Esophagus muscularis mucosa (tissue), 4 donors: ENCODE results near the gene POPDC3. TPM values are rescaled to one million over a fixed set of nuclear protein-coding genes. Genes with fewer than 3 reads are reported as not detected.

Experiments
- DNase-seq: peaks from one replicate; pipeline ENCODE4 v3.0.0-alpha.2; 2017; ENCODE audit errors: extremely low spot score
- H3K27ac ChIP-seq, 4 donors: fragments of 200-600 bp; sonication (generic); replicated peaks in 1 of 4; 1 replicate in 3 of 4; 2 replicates in 1 of 4; pipeline ENCODE4 v1.5.1; 2016 to 2019; ENCODE audit warnings: mild to moderate bottlenecking in 1 of 4
- H3K27me3 ChIP-seq, 4 donors: fragments of 200-600 bp; sonication (generic); one replicate each; pipeline versions ENCODE4 v1.5.1 to v1.6.0; 2016 to 2019
- H3K36me3 ChIP-seq, 4 donors: fragments of 200-600 bp; sonication (generic); one replicate each; pipeline ENCODE4 v1.5.1; 2016 to 2019
- H3K4me1 ChIP-seq, 4 donors: fragments of 200-600 bp; sonication (generic); one replicate each; pipeline ENCODE4 v1.5.1; 2016 to 2019
- H3K4me3 ChIP-seq, 4 donors: fragments of 200-600 bp; sonication (generic); 1 replicate in 2 of 4; 2 replicates in 2 of 4; pipeline ENCODE4 v1.5.1; 2016 to 2019; ENCODE audit warnings: mild to moderate bottlenecking in 4 of 4, moderate library complexity in 1 of 4
- H3K9me3 ChIP-seq, 4 donors: fragments of 200-600 bp; sonication (generic); 1 replicate in 3 of 4; 2 replicates in 1 of 4; pipeline ENCODE4 v1.5.1; 2016 to 2019
- EP300 ChIP-seq: sonication (generic); formaldehyde crosslinking; IDR thresholded peaks from one replicate; pipeline ENCODE4 v1.6.1; 2017; ENCODE audit warnings: antibody characterized with exemption
- POLR2A ChIP-seq: fragments of 450-650 bp; IDR thresholded peaks from one replicate; pipeline ENCODE4 v1.6.1; 2017; ENCODE audit warnings: antibody characterized with exemption, moderate library complexity, mild to moderate bottlenecking, low read depth
- POLR2AphosphoS5 ChIP-seq, 2 donors: sonication (generic); formaldehyde crosslinking; IDR thresholded peaks; one replicate each; pipeline ENCODE4 v1.6.1; 2017; ENCODE audit warnings: antibody characterized with exemption in 2 of 2
- WGBS: methylation state at CpG from one replicate; pipeline ENCODE4 v1.1.5; 2018; 5-methylcytosine and 5-hydroxymethylcytosine counted together
- intact Hi-C: fragments of 100-400 bp; cut with DNase I; formaldehyde crosslinking; loops from one replicate; pipeline ENCODE4 v1.15.1; 2023
- total RNA-seq, 4 donors: library from RNA; depleted of rRNA; stranded (reverse); fragments of >200 nt; gene quantifications; one replicate each; pipeline versions ENCODE4 v1.1.0 to v1.2.1, GENCODE V29; 2016
- TF ChIP-seq, protein P1 (sequence below), 3 experiments: fragments of 200-600 bp in 2 of 3; fragments of 450-650 bp in 1 of 3; sonication (generic) in 2 of 3; IDR thresholded peaks; one replicate each; pipeline ENCODE4 v1.5.1; 2017 to 2019; ENCODE audit warnings: antibody characterized with exemption in 3 of 3, mild to moderate bottlenecking in 2 of 3, moderate library complexity in 1 of 3

The POPDC3 gene
- total RNA-seq, 4 donors from 2014 or later = not detected

DNA sequence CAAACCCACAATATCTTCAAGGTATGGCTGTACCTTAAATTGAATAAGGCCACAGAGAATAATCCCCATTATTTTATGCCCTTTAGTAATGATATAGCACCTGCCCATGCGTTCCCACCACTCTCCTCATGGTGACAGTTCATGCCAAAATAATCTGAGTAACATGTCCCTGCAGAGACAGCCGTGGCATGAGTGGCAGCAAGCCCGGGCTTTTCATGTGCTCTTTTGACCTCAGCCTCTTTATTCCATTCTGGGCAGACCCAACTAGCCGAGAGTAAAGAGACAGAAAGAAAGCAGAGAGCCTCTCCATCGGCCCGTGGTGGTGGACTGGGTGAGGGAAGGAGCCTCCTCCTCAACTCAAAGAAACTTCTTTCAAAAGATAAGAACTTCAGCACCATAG, 19.9 kb upstream of the POPDC3 start:
- intact Hi-C loops = no loop called here
- Histone ChIP-seq H3K27ac (no peak overlapping the region), H3K4me3 (no peak overlapping the region), H3K4me1 (no peaks in the 10 kb centered on the region), H3K9me3 (peaks cover 0 to 8% (median 0%) of the 10 kb centered on the region in 4 donors), H3K36me3 (no peaks in the 10 kb centered on the region), H3K27me3 (peaks cover 0 to 4% (median 0%) of the 10 kb centered on the region in 4 donors)
- 54% methylated on average over 6 of the region's 6 CpGs for WGBS
- TF ChIP-seq EP300 (no peak), POLR2A (no peak), POLR2AphosphoS5 (IDR thresholded peaks at IDR 0.05) (no peak)
- TF ChIP-seq, protein P1, sequence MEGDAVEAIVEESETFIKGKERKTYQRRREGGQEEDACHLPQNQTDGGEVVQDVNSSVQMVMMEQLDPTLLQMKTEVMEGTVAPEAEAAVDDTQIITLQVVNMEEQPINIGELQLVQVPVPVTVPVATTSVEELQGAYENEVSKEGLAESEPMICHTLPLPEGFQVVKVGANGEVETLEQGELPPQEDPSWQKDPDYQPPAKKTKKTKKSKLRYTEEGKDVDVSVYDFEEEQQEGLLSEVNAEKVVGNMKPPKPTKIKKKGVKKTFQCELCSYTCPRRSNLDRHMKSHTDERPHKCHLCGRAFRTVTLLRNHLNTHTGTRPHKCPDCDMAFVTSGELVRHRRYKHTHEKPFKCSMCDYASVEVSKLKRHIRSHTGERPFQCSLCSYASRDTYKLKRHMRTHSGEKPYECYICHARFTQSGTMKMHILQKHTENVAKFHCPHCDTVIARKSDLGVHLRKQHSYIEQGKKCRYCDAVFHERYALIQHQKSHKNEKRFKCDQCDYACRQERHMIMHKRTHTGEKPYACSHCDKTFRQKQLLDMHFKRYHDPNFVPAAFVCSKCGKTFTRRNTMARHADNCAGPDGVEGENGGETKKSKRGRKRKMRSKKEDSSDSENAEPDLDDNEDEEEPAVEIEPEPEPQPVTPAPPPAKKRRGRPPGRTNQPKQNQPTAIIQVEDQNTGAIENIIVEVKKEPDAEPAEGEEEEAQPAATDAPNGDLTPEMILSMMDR (IDR thresholded peaks at IDR 0.05) = no peak
- DNase-seq = no peak

DNA sequence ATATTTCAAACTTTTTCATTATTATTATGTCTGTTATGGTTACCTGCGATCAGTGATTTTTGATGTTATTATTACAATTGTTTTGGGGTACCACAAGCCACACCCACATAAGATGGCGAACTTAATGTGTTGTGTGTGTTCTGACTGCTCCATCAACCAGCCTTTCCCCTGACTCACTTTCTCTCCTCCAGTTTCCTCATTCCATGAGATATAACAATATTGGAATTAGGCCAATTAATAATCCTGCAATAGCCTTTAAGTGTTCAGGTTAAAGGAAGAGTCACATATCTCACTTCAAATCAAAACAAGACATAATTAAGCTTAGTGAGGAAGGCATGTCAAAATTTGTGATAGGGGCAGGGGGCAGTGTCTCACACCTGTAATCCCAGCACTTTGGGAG, 16.3 kb upstream of the POPDC3 start:
- no peak overlapping the region for H3K27ac ChIP-seq
- H3K9me3 ChIP-seq = peaks cover 0 to 8% (median 0%) of the 10 kb centered on the region in 4 donors
- H3K27me3 ChIP-seq = no peaks in the 10 kb centered on the region
- no peak for DNase-seq
- TF ChIP-seq POLR2AphosphoS5 (IDR thresholded peaks at IDR 0.05) = no peak
- TF ChIP-seq, protein P1 (IDR thresholded peaks at IDR 0.05) = no peak
- TF ChIP-seq EP300 = no peak
- no peak for TF ChIP-seq POLR2A
- no peaks in the 10 kb centered on the region for H3K36me3 ChIP-seq
- H3K4me3 ChIP-seq = no peak overlapping the region
- H3K4me1 ChIP-seq = no peaks in the 10 kb centered on the region
- WGBS = 93% methylated on average over 2 of the region's 2 CpGs
- intact Hi-C loops = no loop called here

DNA sequence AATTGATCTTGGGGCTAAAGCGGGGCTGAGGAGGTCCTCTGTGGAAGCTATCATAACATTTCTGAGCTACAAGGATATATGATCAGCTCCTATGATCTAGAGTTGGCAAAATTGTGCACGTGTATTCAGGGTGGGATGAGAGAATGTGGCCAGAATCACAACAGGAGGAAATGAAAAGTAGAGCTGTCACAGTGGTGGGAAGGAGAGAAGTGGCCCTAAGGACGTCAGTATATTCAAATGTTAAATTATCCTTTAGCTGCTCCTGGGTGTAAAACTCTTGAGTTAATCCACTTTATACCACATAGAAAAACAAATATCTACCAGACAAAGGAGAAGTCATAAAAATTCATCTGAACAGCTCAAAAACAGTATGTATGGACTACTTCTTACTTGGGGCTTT, 14.8 kb upstream of the POPDC3 start:
- no peak for DNase-seq

DNA sequence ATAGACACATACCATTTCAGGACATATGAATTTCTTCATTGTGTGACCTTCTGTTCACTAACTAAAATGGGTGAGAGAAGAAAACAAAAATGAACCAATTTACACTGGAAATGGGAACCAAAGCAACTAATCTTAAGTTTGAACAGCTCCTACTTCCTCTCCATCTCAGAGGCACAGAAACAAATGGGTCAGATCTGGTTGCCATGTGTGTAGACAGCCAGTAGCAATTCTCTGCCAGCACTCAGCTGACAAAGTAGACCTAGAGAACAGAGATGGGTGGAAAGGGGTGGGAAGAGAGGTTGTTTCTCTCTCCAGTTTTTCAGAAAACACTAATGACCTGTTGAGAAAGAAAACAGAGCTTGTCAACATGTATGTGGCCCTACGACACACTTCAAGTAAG, 14.3 kb upstream of the POPDC3 start:
- Histone ChIP-seq H3K27me3 (no peaks in the 10 kb centered on the region), H3K9me3 (peaks cover 0 to 8% (median 0%) of the 10 kb centered on the region in 4 donors), H3K4me1 (no peaks in the 10 kb centered on the region), H3K27ac (no peak overlapping the region), H3K36me3 (no peaks in the 10 kb centered on the region), H3K4me3 (no peak overlapping the region)
- intact Hi-C loops = no loop called here
- TF ChIP-seq, protein P1 (IDR thresholded peaks at IDR 0.05) = no peak
- TF ChIP-seq POLR2AphosphoS5 (IDR thresholded peaks at IDR 0.05) (no peak), EP300 (no peak), POLR2A (no peak)
- WGBS = 87% methylated on average over 1 of the region's 1 CpG
- DNase-seq = no peak

More for the DNA sequence above, 14.8 kb upstream of the POPDC3 start:
- Histone ChIP-seq H3K27ac (no peak overlapping the region), H3K27me3 (no peaks in the 10 kb centered on the region), H3K9me3 (peaks cover 0 to 8% (median 0%) of the 10 kb centered on the region in 4 donors), H3K4me3 (no peak overlapping the region), H3K36me3 (no peaks in the 10 kb centered on the region), H3K4me1 (no peaks in the 10 kb centered on the region)
- WGBS = 69% methylated on average over 3 of the region's 3 CpGs
- intact Hi-C loops = no loop called here
- TF ChIP-seq, protein P1 (IDR thresholded peaks at IDR 0.05) = no peak
- TF ChIP-seq EP300 (no peak), POLR2A (no peak), POLR2AphosphoS5 (IDR thresholded peaks at IDR 0.05) (no peak)

DNA sequence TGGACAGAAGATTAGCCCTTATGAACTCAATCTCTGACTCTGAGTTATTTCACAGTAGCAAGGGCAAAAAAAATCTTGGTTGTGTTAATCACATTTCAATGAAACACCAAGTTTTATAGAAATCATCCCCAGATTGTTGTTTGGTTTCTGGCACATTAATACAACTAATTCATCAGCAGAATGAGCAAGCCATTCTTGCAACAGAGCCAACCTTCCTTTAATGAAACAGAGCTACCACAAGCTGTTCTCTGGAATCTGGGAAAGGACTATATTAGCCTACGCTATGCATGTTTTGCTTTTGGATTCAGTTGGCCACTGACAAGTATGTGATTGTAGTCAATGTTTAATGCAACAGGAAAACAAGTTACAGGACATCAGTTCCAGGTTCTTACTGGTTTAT, 13.8 kb upstream of the POPDC3 start:
- 76% methylated on average over 1 of the region's 1 CpG for WGBS
- H3K36me3 ChIP-seq = no peaks in the 10 kb centered on the region
- no peak for DNase-seq
- H3K4me3 ChIP-seq = no peak overlapping the region
- TF ChIP-seq POLR2AphosphoS5 (IDR thresholded peaks at IDR 0.05) = no peak
- TF ChIP-seq, protein P1 (IDR thresholded peaks at IDR 0.05) = no peak
- no peak for TF ChIP-seq EP300
- no peak for TF ChIP-seq POLR2A
- no peaks in the 10 kb centered on the region for H3K27me3 ChIP-seq
- peaks cover 0 to 8% (median 0%) of the 10 kb centered on the region in 4 donors for H3K9me3 ChIP-seq
- H3K27ac ChIP-seq = no peak overlapping the region
- intact Hi-C loops = no loop called here
- no peaks in the 10 kb centered on the region for H3K4me1 ChIP-seq
